HG03558 (cell line): ENCODE results near the gene S100PBP.
"Not testable (repeated sequence)": the region's sequence is repeated elsewhere in the genome, so short reads cannot be mapped to it uniquely, and the experiment has no call there.

Experiments
- ATAC-seq: cut with Tn5 transposase; IDR thresholded peaks from one replicate; pipeline ENCODE4 v1.9.1; 2021; ENCODE audit warnings: moderate number of reproducible peaks; ENCODE audit not compliant: unreplicated experiment; ENCODE audit errors: extremely low read depth

S100PBP gene

GRCh38 chr1:32897082-32898049, 79.9 kb downstream of the S100PBP start:
- ATAC-seq: no peak

GRCh38 chr1:32898056-32898455, 80.6 kb downstream of the S100PBP start:
- ATAC-seq: no peak

- no peak for ATAC-seq
Observed at GRCh38 chr1:32898958-32899357, 81.5 kb downstream of the S100PBP start.

- ATAC-seq: no peak
Observed at GRCh38 chr1:32899586-32900296, 82.3 kb downstream of the S100PBP start.

- no peak for ATAC-seq
Observed at GRCh38 chr1:32900371-32900955, 83.0 kb downstream of the S100PBP start.

GRCh38 chr1:32900956-32901822, 83.7 kb downstream of the S100PBP start, which contains the start of gene TMEM54:
Gene TMEM54, minus strand, starts transcription at chr1:32901389. Its CDS starts 151 bp downstream, at chr1:32901238.
- no peak for ATAC-seq

GRCh38 chr1:32901823-32902534, 84.5 kb downstream of the S100PBP start:
- no peak for ATAC-seq

GRCh38 chr1:32902535-32902920, 85.1 kb downstream of the S100PBP start:
- ATAC-seq: no peak

GRCh38 chr1:32903991-32904785, 86.7 kb downstream of the S100PBP start:
- no peak for ATAC-seq

- no peak for ATAC-seq
Observed at GRCh38 chr1:32904797-32905196, 87.3 kb downstream of the S100PBP start.

- ATAC-seq: not testable (repeated sequence)
Observed at GRCh38 chr1:32905588-32905987, 88.1 kb downstream of the S100PBP start.

- ATAC-seq: no peak
Observed at GRCh38 chr1:32906654-32907053, 89.2 kb downstream of the S100PBP start.

- ATAC-seq: no peak
Observed at GRCh38 chr1:32907435-32907834, 90.0 kb downstream of the S100PBP start.
